GM19043 (cell line): ENCODE results near the gene HTR3A.
"Not testable (repeated sequence)": the region's sequence is repeated elsewhere in the genome, so short reads cannot be mapped to it uniquely, and the experiment has no call there.

ENCODE experiments used
- ATAC-seq: cut with Tn5 transposase; IDR thresholded peaks from one replicate; pipeline ENCODE4 v1.9.1; 2021; ENCODE audit warnings: low read depth; ENCODE audit not compliant: unreplicated experiment

HTR3A gene

DNA sequence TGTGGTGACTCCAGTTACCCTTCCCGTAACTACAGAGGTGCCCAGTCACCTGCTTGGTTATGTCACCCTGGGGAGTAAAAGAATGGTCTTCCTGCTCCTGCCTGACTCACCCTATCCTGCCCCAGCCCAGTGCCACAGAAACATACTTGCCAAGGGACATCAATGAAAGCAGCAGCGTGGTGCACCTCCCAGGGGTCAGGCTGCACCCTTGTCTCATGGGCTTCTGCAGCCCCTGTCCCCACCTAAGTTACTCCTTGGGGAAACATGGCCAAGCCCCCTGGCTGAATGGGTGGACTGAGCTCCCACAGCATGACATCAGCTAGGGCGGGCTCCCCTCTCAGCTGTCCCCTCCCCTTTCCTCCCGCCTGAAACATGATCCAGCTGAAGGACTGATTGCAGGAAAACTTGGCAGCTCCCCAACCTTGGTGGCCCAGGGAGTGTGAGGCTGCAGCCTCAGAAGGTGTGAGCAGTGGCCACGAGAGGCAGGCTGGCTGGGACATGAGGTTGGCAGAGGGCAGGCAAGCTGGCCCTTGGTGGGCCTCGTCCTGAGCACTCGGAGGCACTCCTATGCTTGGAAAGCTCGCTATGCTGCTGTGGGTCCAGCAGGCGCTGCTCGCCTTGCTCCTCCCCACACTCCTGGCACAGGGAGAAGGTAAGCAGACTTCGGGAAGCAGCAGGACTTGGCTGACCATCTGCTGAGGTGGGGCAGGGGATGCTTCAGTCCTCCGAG is at the start of gene HTR3A:
Gene HTR3A (plus strand): TSS at position 368 of the 730 bp plus-strand sequence. CDS start 218 bp downstream, at position 586.
- ATAC-seq = no peak

DNA sequence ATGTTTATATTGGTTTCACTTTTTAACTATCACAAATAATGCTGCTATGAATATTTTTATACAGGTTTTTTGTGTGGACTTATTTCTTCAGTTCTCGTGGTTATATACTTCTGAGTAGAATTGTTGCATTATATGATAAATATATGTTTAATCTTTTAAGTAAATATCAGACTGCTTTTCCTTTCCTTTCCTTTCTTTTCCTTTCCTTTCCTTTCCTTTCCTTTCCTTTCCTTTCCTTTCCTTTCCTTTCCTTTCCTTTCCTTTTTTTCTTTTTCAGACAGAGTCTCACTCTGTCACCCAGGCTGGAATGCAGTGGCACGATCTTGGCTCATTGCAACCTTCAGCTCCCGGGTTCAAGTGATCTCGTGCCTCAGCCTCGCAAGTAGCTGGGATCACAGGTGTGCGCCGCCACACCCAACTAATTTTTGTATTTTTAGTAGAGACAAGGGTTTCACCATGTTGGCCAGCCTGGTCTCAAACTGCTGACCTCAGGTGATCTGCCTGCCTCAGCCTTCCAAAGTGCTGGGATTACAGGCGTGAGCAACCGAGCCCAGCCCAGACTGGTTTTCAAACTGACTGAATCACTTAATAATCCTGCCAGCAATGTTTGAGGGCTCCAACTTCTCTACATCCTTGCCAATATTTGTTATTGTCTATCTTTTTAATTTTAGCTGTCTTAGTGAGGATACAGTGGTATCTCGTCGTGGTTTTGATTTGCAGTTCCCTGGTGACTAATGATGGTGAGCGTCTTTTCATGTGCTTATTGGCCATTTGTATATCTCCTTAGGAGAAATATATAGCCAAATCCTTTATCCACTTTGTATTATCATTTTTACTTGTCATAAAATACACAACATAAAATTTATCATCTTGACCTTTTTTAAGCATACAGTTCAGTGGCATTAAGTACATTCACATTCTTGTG is 48.4 kb upstream of the HTR3A start:
- ATAC-seq = no peak

- ATAC-seq = no peak
Measured at GRCh38 chr11:113928311-113928710, 46.6 kb upstream of the HTR3A start.

DNA sequence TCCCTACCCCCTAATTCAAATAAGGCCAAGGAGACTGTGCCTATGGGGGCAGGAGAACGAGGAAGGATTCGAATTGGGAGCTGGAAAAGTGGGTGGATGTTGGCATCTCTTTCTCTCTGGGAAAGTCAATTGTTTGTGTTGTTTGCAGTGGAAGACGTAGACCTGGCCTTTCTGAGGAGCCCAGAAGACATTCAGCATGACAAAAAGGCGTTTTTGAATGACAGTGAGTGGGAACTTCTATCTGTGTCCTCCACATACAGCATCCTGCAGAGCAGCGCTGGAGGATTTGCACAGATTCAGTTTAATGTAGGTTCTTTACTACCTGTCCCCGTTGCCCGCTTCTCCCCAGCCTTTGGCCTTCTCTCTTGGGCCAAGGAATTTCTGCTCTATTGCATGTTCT is 42.1 kb upstream of the HTR3A start:
- no peak for ATAC-seq

GRCh38 chr11:113934193-113934592 is 40.7 kb upstream of the HTR3A start:
- ATAC-seq = not testable (repeated sequence)

DNA sequence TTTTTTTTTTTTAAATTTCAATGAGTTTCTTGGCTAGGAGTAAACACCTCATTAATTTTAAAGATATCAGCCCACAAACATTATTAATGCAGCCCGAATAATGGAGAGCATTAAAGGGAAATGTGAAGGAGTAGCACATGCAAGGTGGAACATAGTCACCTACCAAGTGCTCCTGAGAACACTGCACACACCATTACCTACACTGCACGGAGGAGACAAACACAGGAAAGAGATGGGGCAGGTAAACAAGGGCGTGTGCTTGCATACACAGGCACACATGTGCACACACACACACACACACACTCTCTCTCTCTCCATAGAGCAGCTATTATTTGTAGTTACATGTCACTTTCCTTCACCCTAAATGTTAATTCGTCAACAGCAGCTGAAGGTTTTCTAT is 40.1 kb upstream of the HTR3A start:
- no peak for ATAC-seq

DNA sequence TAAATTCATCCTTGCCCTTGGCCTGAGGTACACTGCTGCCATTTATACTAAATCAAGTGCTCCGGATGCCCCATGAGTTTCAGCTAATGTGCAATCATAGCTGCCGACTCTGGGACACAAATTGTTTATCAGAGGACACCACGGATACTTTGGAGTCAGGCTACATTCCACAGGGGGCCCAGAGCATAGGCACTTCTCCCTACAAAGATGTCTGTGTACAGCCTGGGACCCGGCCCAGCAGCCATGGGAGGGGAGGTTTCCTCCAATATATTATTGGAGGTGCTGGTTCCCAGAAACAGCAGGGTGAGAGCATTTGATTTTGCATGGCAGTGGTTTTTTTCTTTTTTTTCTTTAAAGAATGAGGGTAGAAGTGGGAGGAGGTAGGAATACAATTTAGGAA is 39.0 kb upstream of the HTR3A start:
- no peak for ATAC-seq

DNA sequence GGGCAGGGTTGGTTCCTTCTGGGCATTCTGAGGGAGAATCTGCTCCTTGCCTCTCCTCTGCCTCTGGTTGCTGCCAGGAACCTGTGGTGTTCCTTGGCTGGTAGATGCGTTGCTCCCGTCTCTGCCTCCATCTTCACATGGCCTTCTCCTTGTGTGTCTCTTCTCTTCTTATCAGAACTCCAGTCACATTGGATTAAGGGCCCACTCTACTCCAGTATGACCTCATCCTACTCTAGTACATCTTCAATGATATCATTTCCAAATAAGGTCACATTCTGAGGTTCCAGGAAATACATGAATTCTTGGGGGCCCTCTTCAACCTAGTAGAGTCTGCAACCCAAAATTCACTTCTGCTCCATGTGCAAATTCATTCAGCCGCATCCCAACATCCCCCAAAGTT is 37.0 kb upstream of the HTR3A start:
- ATAC-seq = no peak

DNA sequence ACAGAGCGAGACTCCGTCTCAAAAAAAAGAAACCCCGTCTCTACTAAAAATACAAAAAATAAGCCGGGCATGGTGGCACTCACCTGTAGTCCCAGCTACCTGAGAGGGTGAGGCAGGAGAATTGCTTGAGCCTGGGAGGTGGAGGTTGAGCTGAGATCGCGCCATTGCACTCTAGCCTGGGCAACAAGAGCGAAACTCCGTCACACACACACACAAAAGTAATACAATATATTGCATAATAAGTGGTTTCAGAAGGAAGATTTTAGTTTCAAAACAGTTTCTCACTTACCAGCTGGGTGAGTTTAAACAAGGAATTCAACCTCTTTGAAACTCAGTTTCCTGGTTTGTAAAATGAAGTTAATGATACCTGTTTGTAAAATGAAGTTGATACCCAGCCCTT is 32.7 kb upstream of the HTR3A start:
- ATAC-seq = no peak

DNA sequence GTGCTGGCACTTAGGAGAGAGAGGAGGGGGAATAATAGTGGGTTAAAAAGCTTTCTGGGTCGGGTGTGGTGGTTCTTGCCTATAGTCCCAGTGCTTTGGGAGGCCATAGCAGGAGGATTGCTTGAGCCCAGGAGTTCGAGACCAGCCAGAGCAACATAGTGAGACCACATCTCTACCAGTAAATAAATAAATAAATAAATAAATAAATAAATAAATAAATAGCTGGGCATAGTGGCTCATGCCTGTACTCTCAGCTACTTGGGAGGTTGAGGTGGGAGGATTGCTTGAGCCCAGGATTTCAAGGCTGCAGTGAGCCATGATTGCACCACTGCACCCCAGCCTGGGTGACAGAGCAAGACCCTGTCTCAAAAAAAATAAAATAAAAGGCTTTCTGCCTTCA is 28.7 kb upstream of the HTR3A start:
- not testable (repeated sequence) for ATAC-seq

- no peak for ATAC-seq
Measured at GRCh38 chr11:113947994-113948393, 26.9 kb upstream of the HTR3A start.

DNA sequence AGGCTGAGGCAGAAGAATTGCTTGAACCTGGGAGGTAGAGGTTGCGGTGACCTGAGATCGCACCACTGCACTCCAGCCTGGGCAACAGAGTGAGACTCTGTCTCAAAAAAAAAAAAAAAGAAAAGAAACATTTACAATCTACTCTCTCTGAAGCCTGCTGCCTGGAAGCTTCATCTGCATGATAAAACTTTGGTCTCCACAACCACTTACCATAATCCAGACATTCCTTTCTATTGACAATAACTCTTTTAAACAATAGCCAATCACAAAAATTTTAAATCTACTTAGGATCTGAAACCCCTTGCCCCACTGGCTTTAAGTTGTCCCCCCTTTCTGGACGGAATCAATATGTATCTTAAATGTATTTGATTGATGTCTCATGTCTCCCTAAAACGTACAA is 25.0 kb upstream of the HTR3A start:
- ATAC-seq = no peak

DNA sequence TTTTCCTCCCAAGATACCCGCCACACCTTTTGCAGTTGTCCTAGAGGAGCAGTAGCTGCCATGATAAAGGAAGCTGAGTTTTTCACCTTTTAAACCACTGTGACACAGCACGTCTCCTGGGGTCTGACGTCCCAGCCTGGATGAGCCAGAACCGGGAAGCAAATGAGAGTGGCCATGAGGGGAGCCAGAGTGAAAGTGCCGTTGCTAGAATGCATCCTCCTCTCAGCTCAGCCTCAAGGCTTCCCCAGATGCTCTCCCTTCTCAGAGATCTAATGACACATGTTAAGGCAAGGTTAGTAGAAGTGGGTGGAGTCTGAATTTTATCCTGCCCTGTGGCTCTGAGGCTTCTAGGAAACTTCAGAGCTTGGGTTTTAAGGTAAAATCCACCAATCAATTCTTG is 23.4 kb upstream of the HTR3A start:
- ATAC-seq = no peak

- no peak for ATAC-seq
Measured at GRCh38 chr11:113952070-113952469, 22.8 kb upstream of the HTR3A start.

GRCh38 chr11:113952588-113952987 is 22.3 kb upstream of the HTR3A start:
- ATAC-seq = no peak

- no peak for ATAC-seq
Measured at GRCh38 chr11:113954235-113954634, 20.7 kb upstream of the HTR3A start.

GRCh38 chr11:113956986-113957385 is 17.9 kb upstream of the HTR3A start:
- no peak for ATAC-seq

- ATAC-seq = no peak
Measured at GRCh38 chr11:113960702-113961330, 14.1 kb upstream of the HTR3A start.

DNA sequence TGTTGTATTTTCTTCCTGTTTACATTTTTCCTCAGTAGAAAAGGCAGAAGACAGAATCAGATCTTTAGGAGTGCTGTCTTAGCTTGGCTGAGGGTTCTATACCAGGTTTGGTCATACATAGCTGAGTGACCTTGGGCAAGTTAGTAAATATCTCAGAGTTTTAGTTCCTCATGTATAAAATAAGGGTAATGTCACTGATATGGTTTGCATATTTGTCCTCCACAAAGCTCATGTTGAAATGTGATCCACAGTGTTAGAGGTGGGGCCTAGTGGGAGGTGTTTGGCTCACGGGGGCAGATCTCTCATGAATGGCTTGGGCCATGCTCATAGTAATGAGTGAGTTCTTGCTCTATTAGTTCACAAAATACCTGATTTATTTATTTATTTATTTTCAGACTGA is 7.5 kb upstream of the HTR3A start:
- ATAC-seq = no peak

- no peak for ATAC-seq
Measured at GRCh38 chr11:113971506-113972195, 3.3 kb upstream of the HTR3A start.

DNA sequence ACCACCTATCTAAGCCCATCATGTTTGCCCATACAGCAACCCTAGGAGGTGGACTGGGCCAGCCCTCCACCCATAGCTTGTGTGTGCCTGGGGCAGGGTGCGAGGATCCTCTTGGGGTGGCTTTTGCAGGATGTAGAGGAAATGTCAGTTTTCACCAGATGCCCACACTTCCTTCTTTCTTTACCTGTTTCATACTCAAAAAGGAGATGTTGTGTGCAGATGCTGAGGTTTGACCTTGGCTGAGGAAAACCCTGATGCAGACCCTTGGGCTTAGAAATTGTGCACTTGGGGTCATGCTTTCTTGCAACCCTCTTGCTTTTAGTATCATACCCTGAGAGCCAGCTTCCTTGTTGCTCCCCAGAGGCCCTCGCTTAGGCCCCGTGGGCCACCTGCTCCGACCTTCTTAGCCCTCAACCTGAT is 2.2 kb downstream of the HTR3A start:
- no peak for ATAC-seq
